Skin epidermis (tissue), 12 donors: Measurements from ENCODE around the gene PLEKHG2.
"Not testable (repeated sequence)": the region's sequence is repeated elsewhere in the genome, so short reads cannot be mapped to it uniquely, and the experiment has no call there.

ENCODE experiments used
- H3K27ac ChIP-seq, 21 experiments: fragments of 200-600 bp; sonication (generic) in 11 of 21; one replicate each; pipeline ENCODE4 v1.5.0; 2020; ENCODE audit warnings: mild to moderate bottlenecking in 3 of 21, inconsistent platforms in 2 of 21, moderate library complexity in 2 of 21
- H3K4me3 ChIP-seq, 7 experiments: fragments of 200-600 bp; sonication (generic) in 2 of 7; one replicate each; pipeline ENCODE4 v1.5.0; 2020; ENCODE audit warnings: inconsistent platforms in 2 of 7, mild to moderate bottlenecking in 2 of 7, moderate library complexity in 1 of 7

Gene PLEKHG2

DNA sequence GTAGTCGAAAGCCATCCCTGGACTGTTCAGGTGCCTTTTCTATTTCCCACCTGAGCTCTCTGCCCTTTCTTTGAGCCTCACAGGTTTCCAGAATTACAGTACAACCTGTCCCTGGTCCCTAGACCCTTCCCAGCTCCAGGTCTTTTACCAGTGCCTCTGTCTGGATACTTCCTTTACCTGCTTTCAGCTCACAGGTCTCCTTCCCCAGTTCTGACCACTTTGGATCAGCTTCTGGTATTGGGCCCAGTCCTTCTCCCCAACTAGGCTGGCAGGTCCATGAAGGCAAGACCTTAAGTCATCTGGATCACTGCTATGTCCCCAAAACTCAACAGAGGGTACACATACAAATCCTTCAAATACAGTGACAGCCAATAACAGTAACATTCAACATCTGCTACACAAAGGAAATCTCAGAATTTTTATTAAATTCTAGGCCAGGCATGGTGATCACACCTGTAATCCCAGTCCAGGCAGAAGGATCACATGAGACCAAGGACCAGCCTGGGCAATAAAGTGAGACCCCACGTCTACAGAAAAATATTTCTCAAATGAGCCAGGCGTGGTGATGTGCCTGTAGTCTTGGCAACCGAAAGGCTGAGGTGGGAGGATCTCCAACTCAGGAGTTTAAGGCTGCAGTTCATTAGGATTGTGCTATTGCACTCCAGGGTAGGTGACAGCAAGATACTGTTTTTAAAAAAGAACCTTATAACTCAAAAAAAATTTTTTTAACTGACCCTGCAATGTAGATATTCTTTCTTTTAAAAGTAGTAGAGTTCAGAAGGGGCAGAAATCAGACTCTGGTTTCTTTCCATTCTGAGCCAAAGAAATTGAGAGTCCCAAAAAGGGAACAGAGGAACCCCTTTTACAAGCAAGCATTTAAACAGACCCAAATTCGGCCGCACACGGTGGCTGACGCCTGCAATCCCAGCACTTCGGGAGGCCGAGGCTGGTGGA lies 21.9 kb downstream of the PLEKHG2 start:
- H3K27ac ChIP-seq: peak overlapping the region in 16 of 21 experiments; percentile 16 to 98 (median 93)
- H3K4me3 ChIP-seq: peak overlapping the region; percentile 61 to 99 (median 88)

DNA sequence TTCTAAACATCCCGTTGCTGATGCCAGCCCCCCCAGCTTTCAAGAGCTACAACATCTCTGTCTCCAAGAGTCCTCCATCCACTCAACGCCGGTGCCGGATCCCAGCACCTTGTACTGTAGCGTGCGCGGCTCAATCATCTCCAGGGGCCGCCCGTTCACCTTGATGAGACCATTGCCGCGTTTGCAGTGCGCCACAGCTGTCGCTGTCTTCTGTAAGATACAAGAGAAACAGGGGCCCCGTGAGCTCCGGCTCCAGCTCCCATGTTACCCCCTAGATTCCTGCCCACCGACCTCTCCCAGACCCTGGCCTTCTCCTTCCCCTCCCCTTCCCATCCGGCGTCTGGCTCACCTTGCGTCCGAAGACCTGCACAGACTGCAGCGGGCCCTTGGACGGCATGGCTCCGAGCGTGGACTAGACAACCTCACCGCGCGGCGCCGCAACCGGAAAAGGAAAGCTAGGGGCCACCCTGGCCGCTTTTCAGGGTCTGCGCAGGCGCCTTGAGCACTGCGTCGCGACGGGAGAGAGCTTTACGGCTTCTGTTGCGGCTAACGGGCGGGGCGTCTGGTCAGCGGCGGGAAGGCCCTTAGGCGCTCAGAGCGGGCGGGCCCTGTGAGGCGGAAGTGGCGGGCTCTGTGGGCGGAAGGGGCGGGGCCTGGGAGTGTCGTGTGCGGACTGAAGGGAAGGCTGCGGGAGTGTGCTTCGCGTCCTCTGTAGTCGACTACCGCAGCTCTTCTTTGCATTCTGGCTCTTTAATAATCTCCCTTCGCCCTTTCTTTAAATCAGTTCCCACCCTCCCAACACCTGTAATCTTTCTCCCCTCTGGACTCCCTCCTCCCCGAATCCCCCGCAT lies 23.3 kb downstream of the PLEKHG2 start, which contains the start of gene RPS16:
Gene RPS16, minus strand, starts transcription at position 451 of the 851 bp plus-strand sequence. Its CDS starts 54 bp downstream, at position 397.
- Histone ChIP-seq H3K27ac (peak within 1 kb of the TSS; percentile 82 to 98 (median 93)), H3K4me3 (peak within 1 kb of the TSS; percentile 61 to 99 (median 88))

DNA sequence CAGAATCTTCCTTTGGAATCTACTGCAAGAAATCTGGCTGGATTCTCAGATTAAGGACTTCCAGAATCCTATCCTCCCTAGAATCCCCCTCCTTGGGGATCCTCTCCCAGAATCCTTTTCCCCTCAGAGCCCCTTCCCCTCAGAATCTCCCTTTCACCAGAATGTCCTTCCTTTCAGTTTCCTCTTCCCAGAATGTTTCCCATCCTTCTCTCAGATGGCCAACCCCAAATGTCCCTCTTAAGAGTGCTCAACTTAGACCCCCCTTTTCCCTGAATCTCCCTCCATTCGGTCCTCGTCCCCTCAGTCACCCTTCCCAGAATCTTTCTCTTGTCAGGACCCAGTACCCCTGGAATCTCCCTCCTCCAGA lies 23.9 kb downstream of the PLEKHG2 start:
- H3K27ac ChIP-seq: peak overlapping the region in 20 of 21 experiments; percentile 77 to 98 (median 92)
- peak overlapping the region; percentile 26 to 99 (median 88) for H3K4me3 ChIP-seq

DNA sequence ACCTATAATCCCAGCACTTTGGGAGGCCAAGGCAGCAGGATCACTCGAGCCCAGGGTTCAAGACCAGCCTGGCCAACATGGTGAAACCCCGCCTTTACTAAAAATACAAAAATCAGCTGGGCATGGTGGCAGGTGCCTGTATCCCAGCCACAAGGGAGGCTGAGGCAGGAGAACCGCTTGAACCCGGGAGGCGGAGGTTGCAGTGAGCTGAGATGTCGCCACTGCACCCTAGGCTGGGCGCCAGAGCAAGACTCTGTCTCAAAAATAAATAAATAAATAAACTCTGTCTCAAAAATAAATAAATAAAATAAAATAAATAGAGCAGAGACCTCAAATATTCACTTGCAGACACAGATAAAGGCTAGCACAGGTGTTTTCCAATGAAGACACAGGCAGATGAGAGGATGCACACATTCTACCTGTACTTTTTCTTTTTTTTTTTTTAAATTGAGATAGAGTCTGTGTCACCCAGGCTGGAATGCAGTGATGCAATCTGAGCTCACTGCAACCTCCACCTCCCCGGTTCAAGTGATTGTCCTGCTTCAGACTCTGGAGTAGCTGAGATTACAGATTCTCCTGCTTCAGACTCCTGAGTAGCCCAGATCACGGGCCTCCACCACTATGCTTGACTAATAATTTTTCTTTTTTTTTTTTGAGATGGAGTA lies 25.9 kb downstream of the PLEKHG2 start:
- Histone ChIP-seq H3K27ac (no peak overlapping the region), H3K4me3 (no peak overlapping the region)

DNA sequence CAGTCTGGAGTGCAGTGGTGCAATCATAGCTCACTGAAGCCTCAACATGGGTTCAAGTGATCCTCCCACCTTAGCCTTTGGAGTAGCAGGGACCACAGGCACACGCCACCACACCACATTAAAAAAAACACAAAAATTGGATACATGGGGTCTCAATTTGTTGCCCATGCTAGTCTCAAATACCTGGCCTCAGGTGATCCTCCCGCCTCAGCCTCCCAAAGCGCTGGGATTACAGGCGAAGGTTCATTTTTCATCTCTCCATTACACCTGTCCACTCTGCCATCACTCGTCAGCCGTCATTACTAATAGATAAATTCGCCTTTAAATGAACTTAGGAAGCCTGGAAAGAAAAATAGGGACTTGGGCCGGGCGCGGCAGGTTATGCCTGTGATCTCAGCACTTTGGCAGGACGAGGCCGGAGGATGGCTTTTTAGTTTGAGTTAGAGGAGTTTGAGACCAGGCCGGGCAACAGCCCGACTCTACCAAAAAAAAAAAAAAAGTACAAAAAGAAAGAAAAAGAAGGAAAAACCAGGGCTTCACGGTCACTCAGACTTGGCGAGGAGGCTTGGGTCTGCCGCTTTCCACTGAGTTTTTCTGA lies 32.2 kb downstream of the PLEKHG2 start:
- Histone ChIP-seq H3K4me3 (peak overlapping the region; percentile 64 to 98 (median 85)), H3K27ac (peak overlapping the region; percentile 70 to 97 (median 90))

DNA sequence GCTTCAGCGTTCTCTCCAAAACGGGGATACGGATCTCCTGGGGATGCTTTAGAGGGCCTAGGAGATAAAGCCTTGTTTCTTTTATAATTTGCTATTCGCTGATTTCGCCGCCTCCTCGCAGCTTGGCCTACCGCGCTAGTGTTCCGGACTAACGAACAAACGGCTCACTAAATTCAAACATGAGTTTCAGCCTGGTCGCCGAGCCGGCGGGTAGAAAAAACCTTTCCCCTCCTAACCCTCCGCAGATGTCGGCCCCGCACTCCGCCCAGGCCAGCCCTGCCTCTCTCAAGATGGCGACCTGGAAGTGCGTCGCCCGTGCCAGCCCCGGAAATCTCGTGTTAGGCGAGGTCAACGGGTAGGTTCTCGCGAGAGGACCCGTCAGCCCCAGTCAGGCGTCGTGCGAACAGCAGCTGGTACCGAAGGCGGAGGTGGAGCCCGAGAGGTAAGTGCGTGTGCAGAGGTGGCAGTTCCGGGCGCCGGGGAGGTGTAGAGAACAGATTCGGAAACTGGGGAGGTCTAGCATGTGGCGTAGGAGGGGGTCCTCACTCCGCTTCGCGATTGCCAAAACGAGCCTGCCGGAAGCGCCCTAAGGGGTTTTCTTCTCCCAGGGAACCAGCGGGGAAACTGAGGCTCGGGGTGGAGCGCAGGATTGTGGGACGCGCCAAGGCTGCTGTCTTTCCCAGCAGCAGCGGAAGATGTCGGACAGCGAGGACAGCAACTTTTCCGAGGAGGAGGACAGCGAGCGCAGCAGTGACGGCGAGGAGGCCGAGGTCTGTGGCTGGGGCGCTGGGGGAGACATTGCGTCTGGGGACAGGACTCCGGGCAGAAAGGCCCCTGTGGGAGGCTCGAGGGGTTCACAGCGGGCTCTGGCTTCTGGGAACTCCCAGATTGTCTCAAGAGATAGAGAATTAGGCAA lies 33.0 kb downstream of the PLEKHG2 start, which contains the start of gene SUPT5H:
Gene SUPT5H, plus strand, starts transcription at position 387 of the 916 bp plus-strand sequence. Its CDS starts 309 bp downstream, at position 696.
- Histone ChIP-seq H3K4me3 (peak within 1 kb of the TSS; percentile 64 to 98 (median 85)), H3K27ac (peak within 1 kb of the TSS; percentile 74 to 97 (median 90))

DNA sequence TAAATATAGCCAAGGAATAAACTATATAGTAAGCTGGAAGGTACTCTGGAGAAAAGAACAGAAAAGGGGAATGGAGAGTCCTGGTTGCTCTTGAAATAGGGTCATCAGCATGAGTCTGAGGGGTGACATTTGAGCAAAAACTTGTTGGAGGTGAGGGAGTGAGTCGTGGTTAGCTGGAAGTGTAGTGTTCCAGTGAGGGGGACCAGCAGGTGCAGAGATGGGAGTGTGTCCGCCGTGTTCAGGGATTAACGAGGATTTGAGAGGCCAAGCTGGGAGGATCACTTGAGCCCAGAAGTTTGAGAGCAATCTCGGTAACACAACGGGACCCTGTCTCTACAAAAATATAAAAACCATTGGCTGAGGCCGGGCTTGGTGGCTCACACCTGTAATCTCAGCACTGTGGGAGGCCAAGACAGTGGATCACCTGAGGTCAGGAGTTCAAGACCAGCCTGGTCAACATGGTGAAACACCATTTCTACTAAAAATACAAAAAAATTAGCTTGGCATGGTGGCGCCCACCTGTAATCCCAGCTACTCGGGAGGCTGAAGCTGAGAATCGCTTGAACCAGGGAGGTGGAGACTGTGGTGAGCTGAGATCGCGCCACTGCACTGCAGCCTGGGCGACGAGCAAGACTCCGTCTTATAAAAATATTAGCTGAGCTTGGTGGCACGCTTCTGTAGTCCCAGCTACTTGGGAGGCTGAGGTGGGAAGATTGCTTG lies 34.1 kb downstream of the PLEKHG2 start:
- Histone ChIP-seq H3K27ac (peak overlapping the region in 17 of 21 experiments; percentile 74 to 97 (median 92)), H3K4me3 (peak overlapping the region; percentile 64 to 98 (median 85))

DNA sequence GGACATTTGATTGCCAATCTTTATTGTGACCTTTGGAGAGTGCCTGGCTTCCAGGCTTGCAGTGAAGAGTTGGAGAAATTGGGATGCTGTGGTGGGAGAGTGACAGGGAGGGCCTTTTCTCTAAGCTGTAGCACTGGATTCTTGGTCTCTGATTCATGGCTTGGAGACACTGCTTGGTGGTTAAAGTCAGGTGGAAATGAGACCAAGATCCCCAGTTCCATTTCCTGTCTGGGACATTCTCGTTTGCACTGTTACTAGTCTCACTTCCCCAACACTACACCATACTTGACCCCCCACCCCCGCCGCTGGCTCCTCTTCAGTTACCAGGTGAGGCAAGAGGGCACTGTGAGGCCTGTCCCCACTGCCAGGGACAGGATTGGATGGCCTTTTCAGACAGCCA lies 35.8 kb downstream of the PLEKHG2 start:
- Histone ChIP-seq H3K4me3 (no peak overlapping the region), H3K27ac (peak overlapping the region in 2 of 21 experiments; percentile 21 to 57)

DNA sequence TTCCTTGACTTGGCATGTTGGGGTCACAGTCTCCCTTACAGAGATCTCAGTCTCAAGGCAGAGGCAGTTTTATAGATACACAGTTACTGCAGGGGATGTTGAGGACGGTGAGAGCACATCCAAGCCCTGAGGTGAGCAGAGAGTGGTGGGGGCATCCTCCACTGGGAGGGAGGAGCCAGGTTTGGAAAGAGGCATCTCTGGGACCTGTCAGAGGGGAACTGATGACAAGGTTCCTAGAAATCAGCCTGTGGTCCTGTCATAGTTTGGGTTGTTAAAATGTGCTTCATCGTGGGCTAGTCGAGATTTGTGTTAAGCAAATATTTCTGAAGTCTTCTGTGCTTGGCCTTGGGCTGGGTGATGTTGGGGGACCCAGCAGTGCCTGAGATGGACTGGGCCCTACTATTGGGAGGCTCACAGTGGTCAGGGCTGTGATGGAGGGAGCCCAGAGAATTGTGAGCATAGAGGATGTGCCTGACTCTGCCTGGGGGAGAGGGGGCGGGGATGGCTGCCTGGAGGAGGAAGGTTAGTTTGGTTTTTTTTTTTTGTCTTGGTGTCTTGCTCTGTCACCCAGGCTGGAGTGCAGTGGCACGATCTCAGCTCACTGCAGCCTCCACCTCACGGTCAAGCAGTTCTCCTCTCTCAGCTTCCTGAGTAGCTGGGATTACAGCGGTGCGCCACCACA lies 36.8 kb downstream of the PLEKHG2 start:
- no peak overlapping the region for H3K27ac ChIP-seq
- H3K4me3 ChIP-seq: no peak overlapping the region

DNA sequence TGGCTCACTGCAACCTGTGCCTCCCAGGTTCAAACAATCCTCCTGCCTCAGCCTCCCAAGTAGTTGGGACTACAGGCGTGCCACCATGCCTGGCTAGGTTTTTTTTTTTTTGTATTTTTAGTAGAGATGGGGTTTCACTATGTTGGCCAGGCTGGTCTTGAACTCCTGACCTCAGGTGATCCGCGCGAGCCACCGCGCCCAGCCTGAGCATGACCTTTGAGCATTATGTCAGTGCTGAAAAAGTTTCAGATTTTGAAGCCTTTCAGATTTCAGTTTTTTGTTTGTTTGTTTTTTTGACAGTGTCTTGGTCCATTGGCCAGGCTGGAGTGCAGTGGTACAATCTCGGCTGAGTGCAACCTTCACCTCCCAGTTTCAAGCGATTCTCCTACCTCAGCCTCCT lies 38.8 kb downstream of the PLEKHG2 start:
- H3K27ac ChIP-seq, H3K4me3 ChIP-seq: not testable (repeated sequence)

DNA sequence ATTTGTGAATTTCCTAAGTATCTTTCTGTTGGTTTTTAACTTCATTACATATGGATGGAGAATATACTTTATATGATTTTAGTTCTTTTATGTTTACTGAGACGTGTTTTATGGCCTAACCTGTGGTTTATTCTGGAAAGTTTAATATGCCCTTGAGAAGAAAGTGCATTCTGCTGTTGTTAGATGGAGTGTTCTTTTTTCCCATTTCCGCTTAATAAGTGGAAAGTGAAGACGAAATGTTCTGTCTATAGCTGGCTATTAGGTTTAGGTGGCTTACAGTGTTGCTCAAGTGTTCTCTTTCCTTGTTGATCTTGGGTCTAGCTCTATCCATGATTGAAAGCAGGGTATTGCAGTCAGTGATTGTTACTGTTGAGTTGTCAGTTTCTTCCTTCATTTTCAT lies 50.9 kb downstream of the PLEKHG2 start:
- Histone ChIP-seq H3K4me3 (no peak overlapping the region), H3K27ac (no peak overlapping the region)

DNA sequence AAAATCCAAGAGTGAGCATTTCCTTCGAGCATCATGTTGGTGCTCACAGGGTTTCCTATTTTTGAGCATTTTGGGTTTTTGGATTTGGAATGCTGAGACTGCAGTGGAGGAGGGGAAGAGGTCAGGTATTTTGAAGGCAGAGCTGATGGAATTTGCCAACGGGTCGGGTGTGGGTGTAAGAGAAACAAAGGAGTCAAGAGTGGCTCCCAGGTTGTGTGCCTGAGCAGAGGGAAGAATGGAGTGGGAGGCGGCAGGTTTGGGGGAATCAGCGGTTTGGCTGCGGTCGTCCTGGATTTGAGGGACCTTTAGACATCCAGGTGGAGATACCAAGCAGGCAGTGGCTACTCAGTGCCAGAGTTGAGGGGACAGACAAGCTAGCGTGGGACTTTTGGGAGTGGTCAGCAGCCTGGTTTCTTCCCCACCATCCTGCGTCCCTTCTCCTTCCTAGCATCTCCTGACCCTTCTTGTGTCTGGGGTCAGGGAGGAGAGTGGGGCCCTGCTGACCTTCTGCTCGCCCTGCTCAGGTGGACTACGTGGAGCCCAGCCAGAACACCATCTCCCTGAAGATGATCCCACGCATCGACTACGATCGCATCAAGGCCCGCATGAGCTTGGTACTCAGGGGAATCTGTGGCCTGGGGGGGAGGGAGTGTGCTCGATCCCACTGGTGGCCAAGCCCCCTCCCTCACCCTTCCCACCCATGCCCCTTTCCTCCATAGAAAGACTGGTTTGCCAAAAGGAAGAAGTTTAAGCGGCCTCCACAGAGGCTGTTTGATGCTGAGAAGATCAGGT lies 53.7 kb downstream of the PLEKHG2 start:
- Histone ChIP-seq H3K4me3 (no peak overlapping the region), H3K27ac (no peak overlapping the region)

DNA sequence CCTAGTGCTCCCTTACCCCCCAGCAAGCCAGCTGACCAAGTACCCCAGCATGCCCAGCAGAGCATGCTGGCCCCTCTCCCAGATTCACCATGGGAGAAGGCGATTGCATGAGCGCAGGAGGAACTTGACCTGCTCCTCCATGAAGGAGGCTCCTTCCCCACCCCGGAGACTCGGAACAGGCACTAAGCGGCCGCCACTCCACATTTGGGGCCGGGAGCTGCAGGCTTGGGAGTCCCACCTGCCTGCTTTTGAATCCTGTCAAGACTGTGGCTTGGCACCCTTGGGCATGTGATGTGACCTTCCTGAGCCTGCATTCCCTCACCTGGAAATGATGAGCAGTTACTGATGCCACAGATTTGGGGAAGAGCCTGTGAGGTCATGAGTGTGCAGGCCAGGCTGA lies 55.5 kb downstream of the PLEKHG2 start:
- Histone ChIP-seq H3K27ac (no peak overlapping the region), H3K4me3 (no peak overlapping the region)

DNA sequence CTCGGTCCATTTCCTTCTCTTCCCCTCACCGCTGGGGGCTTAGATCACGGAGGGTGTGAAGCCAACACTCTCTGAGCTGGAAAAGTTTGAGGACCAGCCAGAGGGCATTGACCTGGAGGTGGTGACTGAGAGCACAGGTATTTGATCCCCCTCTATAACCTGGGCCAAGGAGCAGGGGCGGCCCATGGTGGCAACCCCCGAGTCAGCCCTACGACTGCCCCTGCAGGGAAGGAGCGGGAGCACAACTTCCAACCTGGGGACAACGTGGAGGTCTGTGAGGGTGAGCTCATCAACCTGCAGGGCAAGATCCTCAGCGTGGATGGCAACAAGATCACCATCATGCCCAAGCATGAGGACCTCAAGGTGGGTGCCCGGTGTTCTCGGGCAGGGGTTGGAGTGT lies 56.6 kb downstream of the PLEKHG2 start:
- Histone ChIP-seq H3K27ac (no peak overlapping the region), H3K4me3 (no peak overlapping the region)

DNA sequence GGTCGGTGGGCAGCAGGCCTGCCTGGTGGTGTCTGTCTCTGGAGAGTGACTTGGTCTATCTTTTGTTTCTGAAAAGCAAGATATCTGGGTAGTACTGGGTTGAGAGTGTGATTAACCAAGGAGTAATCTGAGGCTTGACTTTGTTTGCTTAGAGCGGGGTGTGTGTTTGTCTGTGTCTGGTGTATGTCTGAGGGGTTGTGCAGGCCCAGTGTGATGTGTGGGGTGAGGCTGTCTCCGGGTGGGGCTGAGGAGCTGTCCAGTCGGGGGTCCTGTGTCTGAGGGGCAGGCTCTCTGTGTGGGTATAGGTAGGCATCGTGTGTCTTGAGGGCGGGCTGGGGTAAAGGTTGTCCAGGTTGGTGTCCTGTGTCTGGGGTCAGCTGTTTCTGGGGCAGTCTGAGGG lies 57.1 kb downstream of the PLEKHG2 start:
- Histone ChIP-seq H3K4me3 (no peak overlapping the region), H3K27ac (no peak overlapping the region)

DNA sequence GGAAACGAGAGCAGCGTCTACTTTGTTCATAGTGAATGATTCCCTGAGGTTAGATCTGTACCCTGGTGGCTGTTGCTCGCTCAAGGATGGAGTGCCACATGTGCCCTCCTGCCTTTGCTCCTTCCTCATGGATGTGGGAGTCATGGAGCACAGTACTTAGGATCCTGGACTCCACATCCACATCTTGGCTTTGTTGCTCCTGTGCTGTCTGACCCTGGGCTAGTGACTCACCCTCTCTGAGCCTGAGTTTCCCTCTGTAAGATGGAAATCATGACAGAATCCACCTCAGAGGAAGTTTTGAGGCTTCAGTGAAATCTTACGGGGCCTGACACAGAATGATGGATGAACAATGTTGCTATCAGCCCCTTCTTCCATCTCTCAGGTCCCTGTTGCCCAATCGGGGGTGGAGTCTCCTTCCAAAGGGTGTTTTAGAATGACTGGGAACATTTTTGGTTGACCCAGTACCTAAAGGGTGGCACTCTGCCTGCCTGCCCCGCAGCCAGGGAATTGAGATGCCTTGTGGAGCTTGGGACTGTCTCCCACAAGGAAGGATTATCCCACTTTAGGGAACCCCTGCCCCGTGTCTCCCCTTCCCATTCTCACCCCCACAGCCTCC lies 58.4 kb downstream of the PLEKHG2 start:
- no peak overlapping the region for H3K4me3 ChIP-seq

More for the DNA sequence above, 58.4 kb downstream of the PLEKHG2 start:
- H3K27ac ChIP-seq: no peak overlapping the region
